DMS 273 (cell line): Measurements from ENCODE around the gene SOX13.
A peak's percentile ranks its signal among the peaks of the same experiment; 100 is the strongest.

ENCODE experiments used
- DNase-seq: peaks from one replicate; lab custom pipeline; 2025; ENCODE audit not compliant: unreplicated experiment; lab: John Stamatoyannopoulos, UW

The SOX13 gene

GRCh38 chr1:204151552-204152309 is 78.8 kb downstream of the SOX13 start, which contains the start of gene ETNK2:
Gene ETNK2 (minus strand): TSS chr1:204152044. CDS start chr1:204151852, 192 bp downstream.
- peak; percentile 81 for DNase-seq

- DNase-seq = no peak
These were observed 79.6 kb downstream of the SOX13 start for GRCh38 chr1:204152310-204153044.

- DNase-seq = no peak
These were observed 80.8 kb downstream of the SOX13 start for GRCh38 chr1:204153667-204154066.

- no peak for DNase-seq
These were observed 81.8 kb downstream of the SOX13 start for GRCh38 chr1:204154568-204155255.

- DNase-seq = no peak
These were observed 83.0 kb downstream of the SOX13 start for GRCh38 chr1:204155881-204156280.

- DNase-seq = no peak
These were observed 85.0 kb downstream of the SOX13 start for GRCh38 chr1:204157962-204158361.

- no peak for DNase-seq
These were observed 88.9 kb downstream of the SOX13 start for GRCh38 chr1:204161609-204162493.

GRCh38 chr1:204162494-204163074 is 89.7 kb downstream of the SOX13 start:
- peak; percentile 90 for DNase-seq

GRCh38 chr1:204166219-204166618 is 93.3 kb downstream of the SOX13 start, which contains the start of gene REN:
Gene REN (minus strand): TSS chr1:204166337. CDS start chr1:204166293, 44 bp downstream.
- no peak for DNase-seq

- no peak for DNase-seq
These were observed 94.8 kb downstream of the SOX13 start for GRCh38 chr1:204167730-204168129.

GRCh38 chr1:204169858-204170257 is 96.9 kb downstream of the SOX13 start:
- DNase-seq = no peak

GRCh38 chr1:204170494-204171155 is 97.7 kb downstream of the SOX13 start:
- no peak for DNase-seq

GRCh38 chr1:204171751-204172178 is 98.8 kb downstream of the SOX13 start:
- DNase-seq = no peak

- DNase-seq = no peak
These were observed 99.6 kb downstream of the SOX13 start for GRCh38 chr1:204172404-204173029.

GRCh38 chr1:204174958-204175357 is 102.0 kb downstream of the SOX13 start:
- DNase-seq = no peak

- no peak for DNase-seq
These were observed 103.1 kb downstream of the SOX13 start for GRCh38 chr1:204176049-204176448.

GRCh38 chr1:204177133-204177532 is 104.2 kb downstream of the SOX13 start:
- DNase-seq = no peak
